ENCODE data around the gene HIP1. TPM values are rescaled to one million over a fixed set of nuclear protein-coding genes. Genes with fewer than 3 reads are reported as not detected.
"Not testable (repeated sequence)": the region's sequence is repeated elsewhere in the genome, so short reads cannot be mapped to it uniquely, and the experiment has no call there.

Gene HIP1
- total RNA-seq, 1 experiment from 2014 or later: 11.1 TPM

DNA sequence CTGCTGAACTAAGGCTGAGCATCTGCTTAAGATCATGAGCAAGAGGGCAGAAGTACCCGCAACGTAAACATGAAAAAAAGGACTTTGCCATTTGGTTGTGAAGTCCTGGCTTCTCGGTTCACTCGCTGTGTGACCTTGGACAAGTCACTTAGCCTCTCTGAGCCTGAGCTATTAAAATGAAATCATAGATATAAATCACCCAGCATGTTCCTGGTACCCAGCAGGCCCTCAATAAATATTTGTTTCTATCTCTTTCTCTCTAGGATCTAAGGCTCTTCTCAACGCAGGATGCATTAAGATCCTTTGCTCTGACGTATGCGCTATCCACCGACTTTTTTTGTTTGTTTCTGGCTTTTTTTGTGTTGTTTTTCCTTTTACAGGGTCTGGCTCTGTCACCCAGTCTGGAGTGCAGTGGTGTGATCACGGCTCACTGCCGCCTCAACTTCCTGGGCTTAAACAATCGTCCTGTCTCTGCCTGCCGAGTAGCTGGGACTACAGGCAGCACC lies 6.7 kb downstream of the HIP1 start:
- POLR2A ChIA-PET: interaction anchor here (0.5 to 1.4 kb wide), 4 partner anchors 60 to 316 kb away, joined by 3 to 4 read pairs (median 4); partner anchors contain the start of genes MDH2 and STYXL1
- intact Hi-C loops (cut with micrococcal nuclease): loop anchor here (5.0 kb wide), 2 partner anchors 60 to 205 kb away; no protein-coding TSS in a partner anchor

DNA sequence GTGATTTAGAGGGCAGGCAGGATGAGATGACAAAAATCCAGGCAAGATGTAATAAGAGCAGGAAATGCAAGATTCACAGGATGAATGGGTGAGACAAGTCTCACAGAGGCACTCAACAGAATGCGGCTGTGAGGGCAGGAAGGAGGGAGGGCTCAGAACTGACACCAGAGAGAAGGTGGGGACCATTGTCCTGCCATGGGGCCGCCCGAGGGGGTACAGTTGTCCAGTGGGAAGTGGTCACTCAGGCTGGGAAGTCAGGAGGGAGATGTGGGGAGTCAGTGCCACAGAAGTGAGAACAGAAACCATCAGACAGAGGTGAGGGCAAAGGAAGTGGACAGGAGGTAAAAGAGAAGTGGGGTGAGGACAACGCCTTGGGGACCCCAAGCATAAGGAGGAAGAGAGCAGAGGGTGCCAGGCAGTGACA lies 8.9 kb downstream of the HIP1 start:
- TF ChIP-seq, protein P1, sequence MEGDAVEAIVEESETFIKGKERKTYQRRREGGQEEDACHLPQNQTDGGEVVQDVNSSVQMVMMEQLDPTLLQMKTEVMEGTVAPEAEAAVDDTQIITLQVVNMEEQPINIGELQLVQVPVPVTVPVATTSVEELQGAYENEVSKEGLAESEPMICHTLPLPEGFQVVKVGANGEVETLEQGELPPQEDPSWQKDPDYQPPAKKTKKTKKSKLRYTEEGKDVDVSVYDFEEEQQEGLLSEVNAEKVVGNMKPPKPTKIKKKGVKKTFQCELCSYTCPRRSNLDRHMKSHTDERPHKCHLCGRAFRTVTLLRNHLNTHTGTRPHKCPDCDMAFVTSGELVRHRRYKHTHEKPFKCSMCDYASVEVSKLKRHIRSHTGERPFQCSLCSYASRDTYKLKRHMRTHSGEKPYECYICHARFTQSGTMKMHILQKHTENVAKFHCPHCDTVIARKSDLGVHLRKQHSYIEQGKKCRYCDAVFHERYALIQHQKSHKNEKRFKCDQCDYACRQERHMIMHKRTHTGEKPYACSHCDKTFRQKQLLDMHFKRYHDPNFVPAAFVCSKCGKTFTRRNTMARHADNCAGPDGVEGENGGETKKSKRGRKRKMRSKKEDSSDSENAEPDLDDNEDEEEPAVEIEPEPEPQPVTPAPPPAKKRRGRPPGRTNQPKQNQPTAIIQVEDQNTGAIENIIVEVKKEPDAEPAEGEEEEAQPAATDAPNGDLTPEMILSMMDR (IDR thresholded peaks at IDR 0.05; ENCODE audit: unreplicated experiment): no peak
- no peaks in the 10 kb centered on the region for H3K27me3 Mint-ChIP-seq (ENCODE audit: insufficient read depth, unreplicated experiment)
- intact Hi-C loops (cut with micrococcal nuclease): loop anchor here (5.0 kb wide), 2 partner anchors 58 to 203 kb away; no protein-coding TSS in a partner anchor
- H3K4me1 Mint-ChIP-seq (ENCODE audit: insufficient read depth, unreplicated experiment): peaks cover 40% of the 10 kb centered on the region
- H3K36me3 Mint-ChIP-seq (ENCODE audit: insufficient read depth, unreplicated experiment): peaks cover 7% of the 10 kb centered on the region
- DNase-seq (ENCODE audit: unreplicated experiment): no peak
- H3K4me3 Mint-ChIP-seq (ENCODE audit: unreplicated experiment): peak overlapping the region; percentile 4
- ChIA-PET CTCF (interaction anchor here (0.6 to 0.7 kb wide), 2 partner anchors 11 to 62 kb away, joined by 3 read pairs; no protein-coding TSS in a partner anchor), POLR2A (interaction anchor here (3.3 kb wide), 1 partner anchor 9 kb away, joined by 20 read pairs; the partner anchor contains the start of gene HIP1)
- no TSS peak for BruUV-seq (replicated peaks)
- H3K9me3 Mint-ChIP-seq (ENCODE audit: unreplicated experiment): no peaks in the 10 kb centered on the region
- peak overlapping the region; percentile 49 for H3K27ac Mint-ChIP-seq (ENCODE audit: low read depth, unreplicated experiment)

More for the DNA sequence above, 6.7 kb downstream of the HIP1 start:
- TF ChIP-seq, protein P1 (IDR thresholded peaks at IDR 0.05; ENCODE audit: unreplicated experiment): no peak
- H3K9me3 Mint-ChIP-seq (ENCODE audit: unreplicated experiment): no peaks in the 10 kb centered on the region
- H3K4me1 Mint-ChIP-seq (ENCODE audit: insufficient read depth, unreplicated experiment): peaks cover 42% of the 10 kb centered on the region
- peaks cover 7% of the 10 kb centered on the region for H3K36me3 Mint-ChIP-seq (ENCODE audit: insufficient read depth, unreplicated experiment)
- DNase-seq (ENCODE audit: unreplicated experiment): no peak
- peak overlapping the region; percentile 95 for H3K27ac Mint-ChIP-seq (ENCODE audit: low read depth, unreplicated experiment)
- H3K27me3 Mint-ChIP-seq (ENCODE audit: insufficient read depth, unreplicated experiment): no peaks in the 10 kb centered on the region
- CTCF ChIA-PET: interaction anchor here (0.5 to 1.8 kb wide), 5 partner anchors 9 to 633 kb away, joined by 3 to 5 read pairs (median 3); no protein-coding TSS in a partner anchor
- no TSS peak for BruUV-seq (replicated peaks)
- peak overlapping the region; percentile 58 for H3K4me3 Mint-ChIP-seq (ENCODE audit: unreplicated experiment)

DNA sequence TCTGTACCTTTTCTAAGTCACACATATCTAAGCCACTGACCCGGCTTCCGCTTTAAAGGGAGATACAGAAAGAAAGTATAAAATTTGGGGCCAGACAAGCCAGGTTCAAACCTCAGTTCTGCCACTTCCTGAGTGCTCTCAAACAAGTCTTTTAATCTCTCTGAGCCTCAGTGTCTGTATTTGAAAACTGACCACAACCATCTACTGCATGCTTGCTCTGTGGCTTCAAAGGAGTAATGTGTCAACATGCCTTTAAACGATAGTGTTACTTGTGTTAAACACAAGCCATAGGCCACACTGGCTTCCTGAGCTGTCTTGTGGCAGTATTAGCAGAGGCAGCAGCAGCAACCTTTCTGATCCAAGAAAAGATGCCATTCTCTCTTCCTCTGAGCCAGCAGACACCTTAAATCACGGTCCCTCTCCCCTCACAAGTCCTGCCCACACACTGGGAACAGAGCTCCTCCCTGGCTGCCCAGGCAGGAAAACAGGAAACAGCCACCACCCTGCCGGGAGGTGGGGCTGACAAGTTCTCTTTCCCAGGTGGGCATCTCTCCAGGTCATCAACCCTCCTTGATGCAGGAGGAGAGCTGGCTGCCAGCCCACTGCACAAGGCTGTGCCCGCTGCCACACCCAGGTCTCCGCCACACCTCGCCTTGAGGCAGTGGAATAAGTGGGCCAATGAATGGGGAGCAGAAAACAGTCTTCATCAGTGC lies 10.7 kb downstream of the HIP1 start:
- no peaks in the 10 kb centered on the region for H3K9me3 Mint-ChIP-seq (ENCODE audit: unreplicated experiment)
- H3K4me1 Mint-ChIP-seq (ENCODE audit: insufficient read depth, unreplicated experiment): peaks cover 30% of the 10 kb centered on the region
- POLR2A ChIA-PET: interaction anchor here (0.5 to 3.3 kb wide), 5 partner anchors 10 to 184 kb away, joined by 3 to 20 read pairs (median 3); partner anchors contain the start of gene HIP1
- TF ChIP-seq, protein P1 (IDR thresholded peaks at IDR 0.05; ENCODE audit: unreplicated experiment): no peak
- no peaks in the 10 kb centered on the region for H3K27me3 Mint-ChIP-seq (ENCODE audit: insufficient read depth, unreplicated experiment)
- peak; percentile 94 for DNase-seq (ENCODE audit: unreplicated experiment)
- CTCF ChIA-PET: no interaction called here
- intact Hi-C loops (cut with micrococcal nuclease): no loop called here
- H3K27ac Mint-ChIP-seq (ENCODE audit: low read depth, unreplicated experiment): peak overlapping the region; percentile 87
- H3K36me3 Mint-ChIP-seq (ENCODE audit: insufficient read depth, unreplicated experiment): peaks cover 7% of the 10 kb centered on the region
- peak overlapping the region; percentile 50 for H3K4me3 Mint-ChIP-seq (ENCODE audit: unreplicated experiment)
- BruUV-seq (replicated peaks): TSS peak; percentile 66

DNA sequence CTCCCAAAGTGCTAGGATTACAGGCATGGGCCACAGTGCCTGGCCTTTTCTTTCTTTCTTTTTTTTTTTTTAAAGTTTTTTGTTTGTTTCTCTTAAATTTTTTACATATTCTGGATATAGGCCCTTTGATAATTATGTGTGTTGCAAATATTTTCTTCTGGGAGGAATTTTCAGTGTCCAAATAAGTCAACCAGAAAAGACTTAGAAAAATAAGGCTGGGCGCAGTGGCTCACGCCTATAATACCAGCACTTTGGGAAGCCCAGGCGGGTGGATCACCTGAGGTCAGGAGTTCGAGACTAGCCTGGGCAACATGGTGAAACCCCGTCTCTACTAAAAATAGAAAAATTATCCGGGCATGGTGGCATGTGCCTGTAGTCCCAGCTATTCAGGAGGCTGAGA lies 11.4 kb downstream of the HIP1 start:
- BruUV-seq (replicated peaks); H3K9me3 Mint-ChIP-seq (ENCODE audit: unreplicated experiment); H3K27me3 Mint-ChIP-seq (ENCODE audit: insufficient read depth, unreplicated experiment); H3K4me3 Mint-ChIP-seq (ENCODE audit: unreplicated experiment); intact Hi-C loops (cut with micrococcal nuclease); CTCF ChIA-PET; DNase-seq (ENCODE audit: unreplicated experiment); H3K36me3 Mint-ChIP-seq (ENCODE audit: insufficient read depth, unreplicated experiment): not testable (repeated sequence)
- peaks cover 23% of the 10 kb centered on the region for H3K4me1 Mint-ChIP-seq (ENCODE audit: insufficient read depth, unreplicated experiment)
- POLR2A ChIA-PET: interaction anchor here (1.0 to 3.3 kb wide), 2 partner anchors 9 to 11 kb away, joined by 4 to 20 read pairs; partner anchors contain the start of gene HIP1
- H3K27ac Mint-ChIP-seq (ENCODE audit: low read depth, unreplicated experiment): peak overlapping the region; percentile 87

All from MCF 10A (cell line).